Measurements from ENCODE around the gene ACOT7.

GRCh38 chr1:6426277-6426971 is 32.9 kb upstream of the ACOT7 start:
- TF ChIP-seq, protein P1, sequence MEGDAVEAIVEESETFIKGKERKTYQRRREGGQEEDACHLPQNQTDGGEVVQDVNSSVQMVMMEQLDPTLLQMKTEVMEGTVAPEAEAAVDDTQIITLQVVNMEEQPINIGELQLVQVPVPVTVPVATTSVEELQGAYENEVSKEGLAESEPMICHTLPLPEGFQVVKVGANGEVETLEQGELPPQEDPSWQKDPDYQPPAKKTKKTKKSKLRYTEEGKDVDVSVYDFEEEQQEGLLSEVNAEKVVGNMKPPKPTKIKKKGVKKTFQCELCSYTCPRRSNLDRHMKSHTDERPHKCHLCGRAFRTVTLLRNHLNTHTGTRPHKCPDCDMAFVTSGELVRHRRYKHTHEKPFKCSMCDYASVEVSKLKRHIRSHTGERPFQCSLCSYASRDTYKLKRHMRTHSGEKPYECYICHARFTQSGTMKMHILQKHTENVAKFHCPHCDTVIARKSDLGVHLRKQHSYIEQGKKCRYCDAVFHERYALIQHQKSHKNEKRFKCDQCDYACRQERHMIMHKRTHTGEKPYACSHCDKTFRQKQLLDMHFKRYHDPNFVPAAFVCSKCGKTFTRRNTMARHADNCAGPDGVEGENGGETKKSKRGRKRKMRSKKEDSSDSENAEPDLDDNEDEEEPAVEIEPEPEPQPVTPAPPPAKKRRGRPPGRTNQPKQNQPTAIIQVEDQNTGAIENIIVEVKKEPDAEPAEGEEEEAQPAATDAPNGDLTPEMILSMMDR (conservative IDR thresholded peaks at IDR 0.05; ENCODE audit: low read length) = no peak
- no peak for TF ChIP-seq EZH2phosphoT487 (IDR thresholded peaks at IDR 0.05; ENCODE audit: borderline replicate concordance, low read depth, low read length)

Measured in OCI-LY7 (cell line).